ENCODE data around the gene USP12.
A peak's percentile ranks its signal among the peaks of the same experiment; 100 is the strongest.
"Not testable (repeated sequence)": the region's sequence is repeated elsewhere in the genome, so short reads cannot be mapped to it uniquely, and the experiment has no call there.

Gene USP12

GRCh38 chr13:27171244-27171826 lies at the start of gene USP12:
Gene USP12 (minus strand): TSS chr13:27171811. CDS start chr13:27171639, 172 bp downstream.
- DNase-seq (ENCODE audit: low spot score), result no peak

GRCh38 chr13:27219611-27220010 lies 48.0 kb upstream of the USP12 start:
- no peak for DNase-seq (ENCODE audit: low spot score)

GRCh38 chr13:27218861-27219260 lies 47.2 kb upstream of the USP12 start:
- not testable (repeated sequence) for DNase-seq (ENCODE audit: low spot score)

- not testable (repeated sequence) for DNase-seq (ENCODE audit: low spot score)
These were observed 46.2 kb upstream of the USP12 start for GRCh38 chr13:27217791-27218190.

GRCh38 chr13:27213386-27213785 lies 41.8 kb upstream of the USP12 start:
- DNase-seq (ENCODE audit: low spot score), result not testable (repeated sequence)

- no peak for DNase-seq (ENCODE audit: low spot score)
These were observed 40.3 kb upstream of the USP12 start for GRCh38 chr13:27211771-27212364.

- no peak for DNase-seq (ENCODE audit: low spot score)
These were observed 39.7 kb upstream of the USP12 start for GRCh38 chr13:27211271-27211670.

GRCh38 chr13:27208514-27208913 lies 36.9 kb upstream of the USP12 start:
- no peak for DNase-seq (ENCODE audit: low spot score)

- DNase-seq (ENCODE audit: low spot score), result peak; percentile 2
These were observed 32.2 kb upstream of the USP12 start for GRCh38 chr13:27203854-27204253.

GRCh38 chr13:27203186-27203585 lies 31.6 kb upstream of the USP12 start:
- DNase-seq (ENCODE audit: low spot score), result no peak

- DNase-seq (ENCODE audit: low spot score), result no peak
These were observed 30.1 kb upstream of the USP12 start for GRCh38 chr13:27201661-27202060.

GRCh38 chr13:27200413-27201070 lies 28.9 kb upstream of the USP12 start:
- DNase-seq (ENCODE audit: low spot score), result no peak

GRCh38 chr13:27199696-27200095 lies 28.1 kb upstream of the USP12 start:
- DNase-seq (ENCODE audit: low spot score), result no peak

GRCh38 chr13:27199211-27199610 lies 27.6 kb upstream of the USP12 start:
- DNase-seq (ENCODE audit: low spot score), result no peak

GRCh38 chr13:27194895-27195764 lies 23.5 kb upstream of the USP12 start:
- no peak for DNase-seq (ENCODE audit: low spot score)

- no peak for DNase-seq (ENCODE audit: low spot score)
These were observed 22.6 kb upstream of the USP12 start for GRCh38 chr13:27194209-27194608.

- no peak for DNase-seq (ENCODE audit: low spot score)
These were observed 21.9 kb upstream of the USP12 start for GRCh38 chr13:27193496-27193895.

- DNase-seq (ENCODE audit: low spot score), result no peak
These were observed 21.4 kb upstream of the USP12 start for GRCh38 chr13:27192973-27193372.

- DNase-seq (ENCODE audit: low spot score), result not testable (repeated sequence)
These were observed 20.8 kb upstream of the USP12 start for GRCh38 chr13:27192367-27192766.

GRCh38 chr13:27189192-27189591 lies 17.6 kb upstream of the USP12 start:
- no peak for DNase-seq (ENCODE audit: low spot score)

GRCh38 chr13:27188239-27188638 lies 16.6 kb upstream of the USP12 start:
- DNase-seq (ENCODE audit: low spot score), result no peak

GRCh38 chr13:27186295-27186694 lies 14.7 kb upstream of the USP12 start:
- no peak for DNase-seq (ENCODE audit: low spot score)
